GM18499 (cell line): ENCODE data around the gene PDE6C.

Experiments used
- ATAC-seq: cut with Tn5 transposase; IDR thresholded peaks from one replicate; pipeline ENCODE4 v1.9.1; 2021; ENCODE audit warnings: moderate number of reproducible peaks; ENCODE audit not compliant: insufficient read depth, unreplicated experiment

Gene PDE6C

GRCh38 chr10:93628858-93629257 is 16.5 kb downstream of the PDE6C start:
- ATAC-seq, result no peak

- no peak for ATAC-seq
Measured at GRCh38 chr10:93629647-93630305, 17.4 kb downstream of the PDE6C start.

GRCh38 chr10:93630625-93631557 is 18.6 kb downstream of the PDE6C start:
- no peak for ATAC-seq

GRCh38 chr10:93639791-93640190 is 27.5 kb downstream of the PDE6C start:
- no peak for ATAC-seq

GRCh38 chr10:93652857-93653256 is 40.5 kb downstream of the PDE6C start:
- no peak for ATAC-seq

GRCh38 chr10:93654201-93654600 is 41.9 kb downstream of the PDE6C start:
- no peak for ATAC-seq

GRCh38 chr10:93656155-93656554 is 43.8 kb downstream of the PDE6C start:
- no peak for ATAC-seq

GRCh38 chr10:93657757-93658156 is 45.4 kb downstream of the PDE6C start:
- ATAC-seq, result no peak

- no peak for ATAC-seq
Measured at GRCh38 chr10:93666030-93666429, 53.7 kb downstream of the PDE6C start.

GRCh38 chr10:93667795-93668194 is 55.5 kb downstream of the PDE6C start:
- ATAC-seq, result no peak

- ATAC-seq, result no peak
Measured at GRCh38 chr10:93670372-93670771, 58.0 kb downstream of the PDE6C start.

- ATAC-seq, result no peak
Measured at GRCh38 chr10:93671042-93671441, 58.7 kb downstream of the PDE6C start.

GRCh38 chr10:93672022-93672678 is 59.8 kb downstream of the PDE6C start:
- ATAC-seq, result no peak

GRCh38 chr10:93672890-93673289 is 60.6 kb downstream of the PDE6C start:
- no peak for ATAC-seq

GRCh38 chr10:93673791-93674190 is 61.5 kb downstream of the PDE6C start:
- no peak for ATAC-seq

- no peak for ATAC-seq
Measured at GRCh38 chr10:93678386-93678785, 66.0 kb downstream of the PDE6C start.

- no peak for ATAC-seq
Measured at GRCh38 chr10:93678805-93679587, 66.7 kb downstream of the PDE6C start.

GRCh38 chr10:93680412-93681047 is 68.2 kb downstream of the PDE6C start:
- ATAC-seq, result no peak

GRCh38 chr10:93687737-93688136 is 75.4 kb downstream of the PDE6C start:
- ATAC-seq, result no peak

GRCh38 chr10:93695740-93696139 is 83.4 kb downstream of the PDE6C start:
- no peak for ATAC-seq
